Measurements from ENCODE around the gene GPATCH8.

DNA sequence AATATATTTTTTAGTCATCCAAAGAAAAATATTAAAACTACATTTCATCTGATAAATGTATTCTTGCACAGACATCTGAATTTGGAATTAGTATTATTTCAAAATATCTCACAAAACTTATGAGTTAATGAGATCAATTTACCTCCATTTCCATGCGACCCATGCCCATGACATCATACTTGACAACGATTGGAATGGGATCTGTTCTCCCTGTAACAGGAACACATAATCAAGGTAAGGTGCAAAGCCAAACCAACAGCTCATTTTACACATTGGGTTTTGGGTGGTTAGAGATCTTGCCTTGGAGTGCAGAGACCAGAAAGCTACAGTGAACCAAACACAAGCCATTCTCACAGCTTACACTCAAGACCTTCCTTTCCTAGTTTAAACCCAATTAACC lies 66.9 kb downstream of the GPATCH8 start:
- TF ChIP-seq POLR2A (IDR thresholded peaks at IDR 0.05) (no peak), POLR2AphosphoS5 (IDR thresholded peaks at IDR 0.05) (no peak)
- TF ChIP-seq, protein P1, sequence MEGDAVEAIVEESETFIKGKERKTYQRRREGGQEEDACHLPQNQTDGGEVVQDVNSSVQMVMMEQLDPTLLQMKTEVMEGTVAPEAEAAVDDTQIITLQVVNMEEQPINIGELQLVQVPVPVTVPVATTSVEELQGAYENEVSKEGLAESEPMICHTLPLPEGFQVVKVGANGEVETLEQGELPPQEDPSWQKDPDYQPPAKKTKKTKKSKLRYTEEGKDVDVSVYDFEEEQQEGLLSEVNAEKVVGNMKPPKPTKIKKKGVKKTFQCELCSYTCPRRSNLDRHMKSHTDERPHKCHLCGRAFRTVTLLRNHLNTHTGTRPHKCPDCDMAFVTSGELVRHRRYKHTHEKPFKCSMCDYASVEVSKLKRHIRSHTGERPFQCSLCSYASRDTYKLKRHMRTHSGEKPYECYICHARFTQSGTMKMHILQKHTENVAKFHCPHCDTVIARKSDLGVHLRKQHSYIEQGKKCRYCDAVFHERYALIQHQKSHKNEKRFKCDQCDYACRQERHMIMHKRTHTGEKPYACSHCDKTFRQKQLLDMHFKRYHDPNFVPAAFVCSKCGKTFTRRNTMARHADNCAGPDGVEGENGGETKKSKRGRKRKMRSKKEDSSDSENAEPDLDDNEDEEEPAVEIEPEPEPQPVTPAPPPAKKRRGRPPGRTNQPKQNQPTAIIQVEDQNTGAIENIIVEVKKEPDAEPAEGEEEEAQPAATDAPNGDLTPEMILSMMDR (IDR thresholded peaks at IDR 0.05) = no peak

All from transverse colon (tissue), 4 donors.